HFF-Myc (cell line): ENCODE data around the gene ISCA2.
A peak's percentile ranks its signal among the peaks of the same experiment; 100 is the strongest.

Experiments
- DNase-seq: peaks from one replicate; pipeline ENCODE4 v3.0.0-alpha.2; 2011; ENCODE audit warnings: low read depth; ENCODE audit errors: extremely low read depth
- H3K4me3 ChIP-seq: replicated peaks from 2 replicates; pipeline ENCODE4 v1.5.1; 2011; ENCODE audit warnings: low read depth, mild to moderate bottlenecking, control low read depth, low read length
- CTCF ChIP-seq: IDR thresholded peaks from 2 replicates; pipeline ENCODE4 v1.5.1; 2012; ENCODE audit warnings: mild to moderate bottlenecking, low read depth, low read length, control low read depth; ENCODE audit errors: missing control alignments

Gene ISCA2

GRCh38 chr14:74478996-74479635, 14.4 kb upstream of the ISCA2 start:
- no peak overlapping the region for H3K4me3 ChIP-seq
- DNase-seq = no peak
- TF ChIP-seq CTCF = peak; percentile 84

GRCh38 chr14:74480046-74480445, 13.5 kb upstream of the ISCA2 start:
- DNase-seq = no peak
- no peak for TF ChIP-seq CTCF
- H3K4me3 ChIP-seq = no peak overlapping the region

- TF ChIP-seq CTCF = no peak
- H3K4me3 ChIP-seq = no peak overlapping the region
- DNase-seq = no peak
These were observed 11.0 kb upstream of the ISCA2 start for GRCh38 chr14:74482571-74482970.

- no peak overlapping the region for H3K4me3 ChIP-seq
- TF ChIP-seq CTCF = no peak
- no peak for DNase-seq
These were observed 10.2 kb upstream of the ISCA2 start for GRCh38 chr14:74483321-74483720.

- no peak overlapping the region for H3K4me3 ChIP-seq
- DNase-seq = no peak
- no peak for TF ChIP-seq CTCF
These were observed 7.4 kb upstream of the ISCA2 start for GRCh38 chr14:74486164-74486563.

GRCh38 chr14:74488786-74489397, 4.7 kb upstream of the ISCA2 start:
- no peak overlapping the region for H3K4me3 ChIP-seq

More at GRCh38 chr14:74488786-74489397, 4.7 kb upstream of the ISCA2 start:
- TF ChIP-seq CTCF = no peak
- no peak for DNase-seq
